ENCODE data around the gene EIF4E3.

The EIF4E3 gene

GRCh38 chr3:71684757-71685386 is 40.3 kb downstream of the EIF4E3 start:
- DNase-seq, result no peak

GRCh38 chr3:71684046-71684756 is 41.0 kb downstream of the EIF4E3 start:
- no peak for DNase-seq

GRCh38 chr3:71681224-71681668 is 44.0 kb downstream of the EIF4E3 start:
- DNase-seq, result no peak

- no peak for DNase-seq
These were observed 44.6 kb downstream of the EIF4E3 start for GRCh38 chr3:71680603-71681002.

GRCh38 chr3:71676931-71677330 is 48.3 kb downstream of the EIF4E3 start:
- DNase-seq, result no peak

- no peak for DNase-seq
These were observed 51.7 kb downstream of the EIF4E3 start for GRCh38 chr3:71673486-71673885.

- no peak for DNase-seq
These were observed 52.4 kb downstream of the EIF4E3 start for GRCh38 chr3:71672807-71673206.

- DNase-seq, result no peak
These were observed 52.9 kb downstream of the EIF4E3 start for GRCh38 chr3:71672340-71672739.

- DNase-seq, result no peak
These were observed 53.9 kb downstream of the EIF4E3 start for GRCh38 chr3:71671216-71671845.

- no peak for DNase-seq
These were observed 62.6 kb downstream of the EIF4E3 start for GRCh38 chr3:71662568-71662967.

GRCh38 chr3:71662056-71662455 is 63.1 kb downstream of the EIF4E3 start:
- DNase-seq, result no peak

- no peak for DNase-seq
These were observed 65.2 kb downstream of the EIF4E3 start for GRCh38 chr3:71659864-71660591.

- peak; percentile 34 for DNase-seq
These were observed 67.2 kb downstream of the EIF4E3 start for GRCh38 chr3:71657831-71658530.

- no peak for DNase-seq
These were observed 70.1 kb downstream of the EIF4E3 start for GRCh38 chr3:71655061-71655460.

- DNase-seq, result no peak
These were observed 71.8 kb downstream of the EIF4E3 start for GRCh38 chr3:71653414-71653807.

GRCh38 chr3:71652781-71653413 is 72.3 kb downstream of the EIF4E3 start:
- no peak for DNase-seq

GRCh38 chr3:71651625-71652024 is 73.6 kb downstream of the EIF4E3 start:
- DNase-seq, result no peak

- no peak for DNase-seq
These were observed 74.8 kb downstream of the EIF4E3 start for GRCh38 chr3:71650372-71650771.

- no peak for DNase-seq
These were observed 75.4 kb downstream of the EIF4E3 start for GRCh38 chr3:71649757-71650156.

GRCh38 chr3:71647751-71648150 is 77.5 kb downstream of the EIF4E3 start:
- no peak for DNase-seq

- no peak for DNase-seq
These were observed 78.2 kb downstream of the EIF4E3 start for GRCh38 chr3:71646971-71647370.

- no peak for DNase-seq
These were observed 80.1 kb downstream of the EIF4E3 start for GRCh38 chr3:71645140-71645539.
